ENCODE measurements around the gene ALX1. TPM values are rescaled to one million over a fixed set of nuclear protein-coding genes. Genes with fewer than 3 reads are reported as not detected.

Gene ALX1
- polyA plus RNA-seq, 1 experiment = not detected

- H3K4me3 ChIP-seq (ENCODE audit: low read depth, low read length) = no peak overlapping the region
- TF ChIP-seq, protein P1, sequence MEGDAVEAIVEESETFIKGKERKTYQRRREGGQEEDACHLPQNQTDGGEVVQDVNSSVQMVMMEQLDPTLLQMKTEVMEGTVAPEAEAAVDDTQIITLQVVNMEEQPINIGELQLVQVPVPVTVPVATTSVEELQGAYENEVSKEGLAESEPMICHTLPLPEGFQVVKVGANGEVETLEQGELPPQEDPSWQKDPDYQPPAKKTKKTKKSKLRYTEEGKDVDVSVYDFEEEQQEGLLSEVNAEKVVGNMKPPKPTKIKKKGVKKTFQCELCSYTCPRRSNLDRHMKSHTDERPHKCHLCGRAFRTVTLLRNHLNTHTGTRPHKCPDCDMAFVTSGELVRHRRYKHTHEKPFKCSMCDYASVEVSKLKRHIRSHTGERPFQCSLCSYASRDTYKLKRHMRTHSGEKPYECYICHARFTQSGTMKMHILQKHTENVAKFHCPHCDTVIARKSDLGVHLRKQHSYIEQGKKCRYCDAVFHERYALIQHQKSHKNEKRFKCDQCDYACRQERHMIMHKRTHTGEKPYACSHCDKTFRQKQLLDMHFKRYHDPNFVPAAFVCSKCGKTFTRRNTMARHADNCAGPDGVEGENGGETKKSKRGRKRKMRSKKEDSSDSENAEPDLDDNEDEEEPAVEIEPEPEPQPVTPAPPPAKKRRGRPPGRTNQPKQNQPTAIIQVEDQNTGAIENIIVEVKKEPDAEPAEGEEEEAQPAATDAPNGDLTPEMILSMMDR (IDR thresholded peaks at IDR 0.05; ENCODE audit: low read depth, low read length) = no peak
- CTCF ChIA-PET = interaction anchor here (1.0 kb wide), 1 partner anchor 19 kb away, joined by 3 read pairs; no protein-coding TSS in a partner anchor
- no peak for DNase-seq (ENCODE audit: low read depth, low spot score)
- no peaks in the 10 kb centered on the region for H3K9me3 ChIP-seq (ENCODE audit: control insufficient read depth, insufficient read depth, low read length)
- H3K27me3 ChIP-seq (ENCODE audit: control insufficient read depth, insufficient read depth, low read length) = no peaks in the 10 kb centered on the region
- POLR2A ChIA-PET = interaction anchor here (0.6 kb wide), 1 partner anchor 338 kb away, joined by 6 read pairs; no protein-coding TSS in a partner anchor
- H3K27ac ChIP-seq (ENCODE audit: low read depth, low read length) = no peak overlapping the region
Measured at GRCh38 chr12:85329913-85330312, 49.9 kb downstream of the ALX1 start.

DNA sequence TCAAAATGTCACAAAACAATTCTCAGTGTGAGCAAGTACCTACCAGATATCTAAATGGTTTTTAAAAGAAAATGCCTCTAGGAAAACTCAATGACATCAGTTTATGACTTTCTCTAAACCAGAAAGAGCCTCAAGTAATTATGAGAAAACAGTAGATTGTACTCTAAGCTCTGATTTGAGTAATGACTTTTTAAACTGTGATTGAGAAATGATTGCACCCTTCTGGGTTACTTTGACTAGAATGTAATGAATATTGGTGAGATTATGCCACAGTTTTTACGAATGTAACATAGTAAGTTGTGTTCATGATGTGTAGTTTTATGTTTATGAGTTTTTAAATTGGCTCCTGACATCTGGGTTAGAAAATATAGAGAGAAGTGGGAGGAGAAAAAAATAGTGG lies 68.8 kb downstream of the ALX1 start:
- no peak overlapping the region for H3K27ac ChIP-seq (ENCODE audit: low read depth, low read length)
- POLR2A ChIA-PET = no interaction called here
- TF ChIP-seq, protein P1 (IDR thresholded peaks at IDR 0.05; ENCODE audit: low read depth, low read length) = no peak
- CTCF ChIA-PET = no interaction called here
- H3K27me3 ChIP-seq (ENCODE audit: control insufficient read depth, insufficient read depth, low read length) = no peaks in the 10 kb centered on the region
- no peak for DNase-seq (ENCODE audit: low read depth, low spot score)
- no peak overlapping the region for H3K4me3 ChIP-seq (ENCODE audit: low read depth, low read length)
- H3K9me3 ChIP-seq (ENCODE audit: control insufficient read depth, insufficient read depth, low read length) = no peaks in the 10 kb centered on the region

GRCh38 chr12:85350356-85350755 lies 70.3 kb downstream of the ALX1 start:
- POLR2A ChIA-PET = no interaction called here
- CTCF ChIA-PET = interaction anchor here (1.3 kb wide), 1 partner anchor 40 kb away, joined by 5 read pairs; no protein-coding TSS in a partner anchor
- H3K4me3 ChIP-seq (ENCODE audit: low read depth, low read length) = no peak overlapping the region
- H3K9me3 ChIP-seq (ENCODE audit: control insufficient read depth, insufficient read depth, low read length) = no peaks in the 10 kb centered on the region
- TF ChIP-seq, protein P1 (IDR thresholded peaks at IDR 0.05; ENCODE audit: low read depth, low read length) = no peak
- no peak overlapping the region for H3K27ac ChIP-seq (ENCODE audit: low read depth, low read length)
- no peaks in the 10 kb centered on the region for H3K27me3 ChIP-seq (ENCODE audit: control insufficient read depth, insufficient read depth, low read length)
- DNase-seq (ENCODE audit: low read depth, low spot score) = no peak

Other genes with a start within 250 kb of the ALX1 start
- gene TSPAN19, start 243.9 kb upstream of the ALX1 start, polyA plus RNA-seq (2011; rRNA removed) = not detected in 2 replicates
- 0.15 and 0.58 TPM in 2 replicates for gene LRRIQ1, start 243.9 kb upstream of the ALX1 start, polyA plus RNA-seq (2011; rRNA removed)